Measurements from ENCODE around the gene BACE1. TPM values are rescaled to one million over a fixed set of nuclear protein-coding genes. Genes with fewer than 3 reads are reported as not detected.
A peak's percentile ranks its signal among the peaks of the same experiment; 100 is the strongest.

Gene BACE1
- total RNA-seq (ENCODE audit: low replicate concordance) = 8.2 and 16.3 TPM in 2 replicates

GRCh38 chr11:117316197-117316961 lies at the start of gene BACE1:
Gene BACE1, minus strand, starts transcription at chr11:117316256. Its CDS starts 461 bp downstream, at chr11:117315795.
- Histone ChIP-seq H3K4me2 (peak within 1 kb of the TSS; percentile 96), H3F3A (ENCODE audit: low read depth) (no peaks in the 10 kb centered on the region), H3K4me1 (peaks cover 18% of the 10 kb centered on the region), H3K27ac (no peak within 1 kb of the TSS), H3K27me3 (no peaks in the 10 kb centered on the region), H3K36me3 (no peaks in the 10 kb centered on the region), H4K20me1 (ENCODE audit: low read depth) (no peaks in the 10 kb centered on the region), H3K79me2 (ENCODE audit: low read depth) (no peaks in the 10 kb centered on the region), H3K9me3 (ENCODE audit: low read depth) (no peaks in the 10 kb centered on the region), H2AFZ (replicated peaks) (peak within 1 kb of the TSS; percentile 100), H3K4me3 (peak within 1 kb of the TSS; percentile 79), H3K9ac (peak within 1 kb of the TSS; percentile 25)
- no peak within 1 kb of the TSS for H3K27ac Mint-ChIP-seq
- peak within 1 kb of the TSS; percentile 89 for H3K4me3 Mint-ChIP-seq
- peaks cover 17% of the 10 kb centered on the region for H3K4me1 Mint-ChIP-seq
- peak; percentile 96 for DNase-seq (ENCODE audit: low spot score)
- no peak for TF ChIP-seq EZH2phosphoT487 (IDR thresholded peaks at IDR 0.05)
- peak; percentile 52 for TF ChIP-seq CTCF (IDR thresholded peaks at IDR 0.05)
- H3K36me3 Mint-ChIP-seq = no peaks in the 10 kb centered on the region
- H3K27me3 Mint-ChIP-seq (ENCODE audit: insufficient read depth, low read depth) = peaks cover 3% of the 10 kb centered on the region
- H3K9me3 Mint-ChIP-seq = no peaks in the 10 kb centered on the region

GRCh38 chr11:117361432-117361831 lies 45.4 kb upstream of the BACE1 start:
- Histone ChIP-seq H2AFZ (replicated peaks) (no peak overlapping the region), H3F3A (ENCODE audit: low read depth) (no peaks in the 10 kb centered on the region), H3K27me3 (no peaks in the 10 kb centered on the region), H3K36me3 (no peaks in the 10 kb centered on the region), H3K4me1 (no peaks in the 10 kb centered on the region), H3K9me3 (ENCODE audit: low read depth) (no peaks in the 10 kb centered on the region), H3K27ac (no peak overlapping the region), H3K4me3 (no peak overlapping the region), H3K79me2 (ENCODE audit: low read depth) (no peaks in the 10 kb centered on the region), H4K20me1 (ENCODE audit: low read depth) (no peaks in the 10 kb centered on the region), H3K4me2 (no peak overlapping the region), H3K9ac (no peak overlapping the region)
- Mint-ChIP-seq H3K9me3 (no peaks in the 10 kb centered on the region), H3K4me3 (no peak overlapping the region), H3K27ac (no peak overlapping the region), H3K36me3 (peaks cover 24% of the 10 kb centered on the region), H3K4me1 (peaks cover 4% of the 10 kb centered on the region), H3K27me3 (ENCODE audit: insufficient read depth, low read depth) (peaks cover 3% of the 10 kb centered on the region)
- no peak for DNase-seq (ENCODE audit: low spot score)
- TF ChIP-seq EZH2 (IDR thresholded peaks at IDR 0.05) = no peak
- TF ChIP-seq CTCF (IDR thresholded peaks at IDR 0.05) = no peak
- no peak for TF ChIP-seq EZH2phosphoT487 (IDR thresholded peaks at IDR 0.05)

- peaks cover 3% of the 10 kb centered on the region for H3K27me3 Mint-ChIP-seq (ENCODE audit: insufficient read depth, low read depth)
- no peak overlapping the region for H3K27ac ChIP-seq
- H3K4me2 ChIP-seq = no peak overlapping the region
- H3K36me3 ChIP-seq = no peaks in the 10 kb centered on the region
- DNase-seq (ENCODE audit: low spot score) = no peak
- H4K20me1 ChIP-seq (ENCODE audit: low read depth) = no peaks in the 10 kb centered on the region
- TF ChIP-seq CTCF (IDR thresholded peaks at IDR 0.05) = no peak
- TF ChIP-seq EZH2phosphoT487 (IDR thresholded peaks at IDR 0.05) = no peak
- TF ChIP-seq EZH2 (IDR thresholded peaks at IDR 0.05) = no peak
- H3K4me3 ChIP-seq = no peak overlapping the region
- H3K79me2 ChIP-seq (ENCODE audit: low read depth) = no peaks in the 10 kb centered on the region
- H2AFZ ChIP-seq (replicated peaks) = no peak overlapping the region
- no peaks in the 10 kb centered on the region for H3K4me1 ChIP-seq
- no peaks in the 10 kb centered on the region for H3K9me3 ChIP-seq (ENCODE audit: low read depth)
- no peaks in the 10 kb centered on the region for H3K9me3 Mint-ChIP-seq
- H3K27me3 ChIP-seq = no peaks in the 10 kb centered on the region
- H3K4me3 Mint-ChIP-seq = no peak overlapping the region
- H3F3A ChIP-seq (ENCODE audit: low read depth) = no peaks in the 10 kb centered on the region
- H3K9ac ChIP-seq = no peak overlapping the region
- H3K36me3 Mint-ChIP-seq = peaks cover 14% of the 10 kb centered on the region
- no peaks in the 10 kb centered on the region for H3K4me1 Mint-ChIP-seq
- H3K27ac Mint-ChIP-seq = no peak overlapping the region
These were observed 40.3 kb upstream of the BACE1 start for GRCh38 chr11:117356126-117356890.

All from neural progenitor cell (in vitro differentiated cells).